Suprapubic skin (tissue), 4 donors: Measurements from ENCODE around the gene PLXDC2. TPM values are rescaled to one million over a fixed set of nuclear protein-coding genes. Genes with fewer than 3 reads are reported as not detected.

Experiments used
- DNase-seq, 2 donors: peaks; one replicate each; pipeline ENCODE4 v3.0.0-alpha.2; 2019; ENCODE audit warnings: low spot score in 2 of 2
- H3K27ac ChIP-seq: fragments of 200-600 bp; sonication (generic); one replicate; pipeline ENCODE4 v1.5.1; 2019
- H3K27me3 ChIP-seq: fragments of 200-600 bp; sonication (generic); one replicate; pipeline ENCODE4 v1.5.1; 2019
- H3K36me3 ChIP-seq: fragments of 200-600 bp; sonication (generic); one replicate; pipeline ENCODE4 v1.5.1; 2019
- H3K4me1 ChIP-seq: fragments of 200-600 bp; sonication (generic); one replicate; pipeline ENCODE4 v1.5.1; 2019
- H3K4me3 ChIP-seq: fragments of 200-600 bp; sonication (generic); one replicate; pipeline ENCODE4 v1.5.1; 2019; ENCODE audit warnings: mild to moderate bottlenecking
- H3K9me3 ChIP-seq: fragments of 200-600 bp; sonication (generic); one replicate; pipeline ENCODE4 v1.5.1; 2019
- EP300 ChIP-seq: sonication (generic); formaldehyde crosslinking; IDR thresholded peaks from one replicate; pipeline ENCODE4 v1.6.1; 2017; ENCODE audit warnings: antibody characterized with exemption
- POLR2A ChIP-seq, 2 donors: fragments of 450-650 bp; IDR thresholded peaks; one replicate each; pipeline ENCODE4 v1.6.1; 2017; ENCODE audit warnings: antibody characterized with exemption in 2 of 2, mild to moderate bottlenecking in 2 of 2, moderate library complexity in 2 of 2
- POLR2AphosphoS5 ChIP-seq, 3 donors: sonication (generic); formaldehyde crosslinking; IDR thresholded peaks; one replicate each; pipeline ENCODE4 v1.6.1; 2017; ENCODE audit warnings: antibody characterized with exemption in 3 of 3
- WGBS: methylation state at CpG from one replicate; pipeline ENCODE4 v1.1.5; 2018; 5-methylcytosine and 5-hydroxymethylcytosine counted together
- total RNA-seq, 4 donors: library from RNA; depleted of rRNA; stranded (reverse); fragments of >200 nt; gene quantifications; one replicate each; pipeline ENCODE4 v1.1.0, GENCODE V29; 2016
- TF ChIP-seq, protein P1 (sequence below), 2 donors: fragments of 200-600 bp in 1 of 2; fragments of 450-650 bp in 1 of 2; sonication (generic) in 1 of 2; IDR thresholded peaks; one replicate each; pipeline ENCODE4 v1.5.1; 2016 to 2019; ENCODE audit warnings: antibody characterized with exemption in 2 of 2, mild to moderate bottlenecking in 1 of 2, moderate library complexity in 1 of 2

Gene PLXDC2
- total RNA-seq, 4 donors from 2014 or later, result 93.0 to 97.0 (median 95.0) TPM

DNA sequence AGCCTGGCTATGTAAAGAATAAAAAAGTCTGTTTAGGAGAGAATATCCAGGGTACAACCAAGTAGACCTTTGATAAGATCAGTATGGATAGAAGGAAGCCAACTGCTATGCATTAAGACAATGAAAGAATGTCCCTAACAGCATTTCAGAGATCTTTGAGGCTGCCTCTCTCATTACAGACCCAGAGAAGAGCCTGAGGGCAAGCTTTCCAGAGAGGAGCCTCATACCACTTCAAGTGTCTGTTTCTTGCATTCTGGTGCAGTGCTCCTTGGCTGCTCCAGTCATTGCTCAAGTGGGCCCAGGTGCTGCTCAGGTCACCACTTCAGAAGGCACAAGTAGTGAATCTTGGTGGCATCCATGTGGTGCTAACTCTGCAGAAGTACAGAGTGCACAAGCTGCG lies 514.0 kb downstream of the PLXDC2 start:
- 100% methylated on average over 1 of the region's 1 CpG for WGBS
- TF ChIP-seq, protein P1, sequence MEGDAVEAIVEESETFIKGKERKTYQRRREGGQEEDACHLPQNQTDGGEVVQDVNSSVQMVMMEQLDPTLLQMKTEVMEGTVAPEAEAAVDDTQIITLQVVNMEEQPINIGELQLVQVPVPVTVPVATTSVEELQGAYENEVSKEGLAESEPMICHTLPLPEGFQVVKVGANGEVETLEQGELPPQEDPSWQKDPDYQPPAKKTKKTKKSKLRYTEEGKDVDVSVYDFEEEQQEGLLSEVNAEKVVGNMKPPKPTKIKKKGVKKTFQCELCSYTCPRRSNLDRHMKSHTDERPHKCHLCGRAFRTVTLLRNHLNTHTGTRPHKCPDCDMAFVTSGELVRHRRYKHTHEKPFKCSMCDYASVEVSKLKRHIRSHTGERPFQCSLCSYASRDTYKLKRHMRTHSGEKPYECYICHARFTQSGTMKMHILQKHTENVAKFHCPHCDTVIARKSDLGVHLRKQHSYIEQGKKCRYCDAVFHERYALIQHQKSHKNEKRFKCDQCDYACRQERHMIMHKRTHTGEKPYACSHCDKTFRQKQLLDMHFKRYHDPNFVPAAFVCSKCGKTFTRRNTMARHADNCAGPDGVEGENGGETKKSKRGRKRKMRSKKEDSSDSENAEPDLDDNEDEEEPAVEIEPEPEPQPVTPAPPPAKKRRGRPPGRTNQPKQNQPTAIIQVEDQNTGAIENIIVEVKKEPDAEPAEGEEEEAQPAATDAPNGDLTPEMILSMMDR (IDR thresholded peaks at IDR 0.05), result no peak
- no peak for TF ChIP-seq POLR2A (IDR thresholded peaks at IDR 0.05)

GRCh38 chr10:20334559-20334958 lies 518.3 kb downstream of the PLXDC2 start:
- no peak for DNase-seq
- no peak overlapping the region for H3K27ac ChIP-seq
- no peaks in the 10 kb centered on the region for H3K9me3 ChIP-seq
- H3K4me3 ChIP-seq, result no peak overlapping the region
- no peaks in the 10 kb centered on the region for H3K4me1 ChIP-seq
- 85% methylated on average over 3 of the region's 3 CpGs for WGBS
- H3K27me3 ChIP-seq, result no peaks in the 10 kb centered on the region
- no peaks in the 10 kb centered on the region for H3K36me3 ChIP-seq
- TF ChIP-seq, protein P1 (IDR thresholded peaks at IDR 0.05), result no peak
- TF ChIP-seq EP300, result no peak
- TF ChIP-seq POLR2A (IDR thresholded peaks at IDR 0.05), result no peak
- TF ChIP-seq POLR2AphosphoS5 (IDR thresholded peaks at IDR 0.05), result no peak

More for the DNA sequence above, 514.0 kb downstream of the PLXDC2 start:
- Histone ChIP-seq H3K9me3 (no peaks in the 10 kb centered on the region), H3K27me3 (no peaks in the 10 kb centered on the region), H3K4me1 (no peaks in the 10 kb centered on the region), H3K27ac (no peak overlapping the region), H3K36me3 (no peaks in the 10 kb centered on the region), H3K4me3 (no peak overlapping the region)
- no peak for DNase-seq
